ENCODE measurements around the gene MRPL19.

Gene MRPL19

GRCh38 chr2:75736276-75736675, 89.7 kb downstream of the MRPL19 start:
- DNase-seq (ENCODE audit: low read depth in 2 of 2) = no peak

DNA sequence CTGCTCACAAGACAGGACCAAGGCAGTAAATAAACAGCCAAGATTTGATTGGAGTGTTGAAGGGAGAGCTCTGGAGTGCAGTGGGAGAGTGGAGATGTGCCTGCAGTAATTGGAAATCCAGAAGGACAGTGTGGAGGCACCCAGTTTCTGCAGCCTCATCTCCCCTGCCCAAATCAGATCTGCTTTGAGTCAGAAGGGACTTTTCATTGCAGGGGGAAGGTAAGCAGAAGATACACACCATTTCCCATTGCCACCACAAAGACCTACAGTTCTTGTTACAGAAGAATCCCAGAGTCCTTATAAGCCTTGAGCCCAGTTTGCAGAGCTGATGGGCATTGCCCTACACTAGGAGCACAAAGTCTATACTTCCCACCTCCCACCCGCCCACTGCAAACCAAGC, 91.4 kb downstream of the MRPL19 start:
- no peak for DNase-seq (ENCODE audit: low read depth in 2 of 2)
